Common myeloid progenitor, CD34-positive (primary cell): ENCODE data around the gene ABI3BP.

Experiments used
- CTCF ChIA-PET: fragments of 350-600 bp; sonication (Branson Sonifier 250); formaldehyde crosslinking; loops from one replicate; lab custom pipeline; 2021; ENCODE audit warnings: antibody characterized with exemption; lab: Charles Lee
- POLR2A ChIA-PET: fragments of 350-600 bp; sonication (Branson Sonifier 250); formaldehyde crosslinking; loops from one replicate; lab custom pipeline; 2021; ENCODE audit warnings: antibody characterized with exemption; lab: Charles Lee
- DNase-seq, 3 donors: peaks; one replicate each; pipeline versions ENCODE4 v3.0.0 to v3.0.0-alpha.2; 2013
- H3K27ac ChIP-seq, 2 experiments: 1 replicate in 1 of 2; 2 replicates in 1 of 2; pipeline ENCODE4 v1.7.0; 2013; ENCODE audit warnings: inconsistent platforms in 2 of 2, low read length in 2 of 2, mild to moderate bottlenecking in 2 of 2, low read depth in 1 of 2, moderate library complexity in 1 of 2; ENCODE audit not compliant: severe bottlenecking in 2 of 2, insufficient read depth in 1 of 2, poor library complexity in 1 of 2
- H3K27me3 ChIP-seq, 5 experiments: replicated peaks in 2 of 5; 1 replicate in 3 of 5; 2 replicates in 2 of 5; pipeline versions ENCODE4 v1.6.1 to v1.7.0; 2013; ENCODE audit warnings: low read length in 4 of 5, mild to moderate bottlenecking in 2 of 5, moderate library complexity in 2 of 5, inconsistent platforms in 1 of 5; ENCODE audit not compliant: insufficient read depth in 5 of 5, control insufficient read depth in 4 of 5
- H3K36me3 ChIP-seq, 4 experiments: 1 replicate in 2 of 4; 2 replicates in 2 of 4; pipeline versions ENCODE4 v1.6.1 to v1.7.0; 2013; ENCODE audit warnings: low read length in 3 of 4, control low read depth in 1 of 4, mild to moderate bottlenecking in 1 of 4; ENCODE audit not compliant: control insufficient read depth in 4 of 4, insufficient read depth in 4 of 4
- H3K4me1 ChIP-seq, 4 experiments: 1 replicate in 3 of 4; 2 replicates in 1 of 4; pipeline versions ENCODE4 v1.6.1 to v1.7.1; 2013; ENCODE audit warnings: low read length in 3 of 4, mild to moderate bottlenecking in 3 of 4, control low read depth in 1 of 4, inconsistent platforms in 1 of 4, moderate library complexity in 1 of 4; ENCODE audit not compliant: control insufficient read depth in 4 of 4, insufficient read depth in 4 of 4; ENCODE audit errors: control extremely low read depth in 1 of 4
- H3K4me3 ChIP-seq, 7 experiments: 1 replicate in 4 of 7; 2 replicates in 3 of 7; pipeline versions ENCODE4 v1.5.1 to v1.7.0; 2013; ENCODE audit warnings: mild to moderate bottlenecking in 7 of 7, low read length in 6 of 7, moderate library complexity in 6 of 7, inconsistent platforms in 2 of 7, low read depth in 2 of 7, control low read depth in 1 of 7; ENCODE audit not compliant: insufficient read depth in 4 of 7, control insufficient read depth in 1 of 7; ENCODE audit errors: extremely low read depth in 1 of 7
- H3K9me3 ChIP-seq, 5 experiments: 1 replicate in 4 of 5; 2 replicates in 1 of 5; pipeline versions ENCODE4 v1.6.1 to v1.7.1; 2013; ENCODE audit warnings: low read length in 4 of 5, mild to moderate bottlenecking in 2 of 5, inconsistent platforms in 1 of 5, low read depth in 1 of 5, moderate library complexity in 1 of 5; ENCODE audit not compliant: control insufficient read depth in 4 of 5, insufficient read depth in 2 of 5; ENCODE audit errors: control extremely low read depth in 1 of 5
- WGBS: methylation state at CpG from one replicate; pipeline ENCODE4 v1.1.5; 2013; ENCODE audit not compliant: insufficient coverage; 5-methylcytosine and 5-hydroxymethylcytosine counted together

The ABI3BP gene

GRCh38 chr3:100852840-100853239 lies 140.4 kb downstream of the ABI3BP start:
- 0% methylated on average over 1 of the region's 3 CpGs for WGBS
- Histone ChIP-seq H3K27me3 (no peaks in the 10 kb centered on the region), H3K36me3 (no peaks in the 10 kb centered on the region), H3K27ac (no peak overlapping the region), H3K4me3 (no peak overlapping the region), H3K9me3 (peaks cover 0 to under 1% (median 0%) of the 10 kb centered on the region in 5 experiments), H3K4me1 (peaks cover 0 to 6% (median under 1%) of the 10 kb centered on the region in 4 experiments)
- CTCF ChIA-PET, result interaction anchor here (0.8 to 1.6 kb wide), 2 partner anchors 40 to 218 kb away, joined by 3 read pairs; no protein-coding TSS in a partner anchor
- peak in 2 of 3 donors; percentile 61 to 78 for DNase-seq
- POLR2A ChIA-PET, result no interaction called here

- POLR2A ChIA-PET, result no interaction called here
- H3K27me3 ChIP-seq, result peaks cover 0 to 3% (median 0%) of the 10 kb centered on the region in 5 experiments
- H3K36me3 ChIP-seq, result no peaks in the 10 kb centered on the region
- CTCF ChIA-PET, result interaction anchor here (1.3 kb wide), 1 partner anchor 12 kb away, joined by 4 read pairs; no protein-coding TSS in a partner anchor
- H3K27ac ChIP-seq, result no peak overlapping the region
- H3K4me1 ChIP-seq, result peaks cover 0 to 6% (median under 1%) of the 10 kb centered on the region in 4 experiments
- H3K9me3 ChIP-seq, result peaks cover 0 to 3% (median 0%) of the 10 kb centered on the region in 5 experiments
- WGBS, result 100% methylated on average over 1 of the region's 2 CpGs
- H3K4me3 ChIP-seq, result no peak overlapping the region
- no peak for DNase-seq
Measured at GRCh38 chr3:100850701-100851100, 142.5 kb downstream of the ABI3BP start.

GRCh38 chr3:100850156-100850555 lies 143.1 kb downstream of the ABI3BP start:
- Histone ChIP-seq H3K27me3 (peaks cover 0 to 3% (median 0%) of the 10 kb centered on the region in 5 experiments), H3K27ac (no peak overlapping the region), H3K4me3 (no peak overlapping the region), H3K9me3 (peaks cover 0 to 3% (median 0%) of the 10 kb centered on the region in 5 experiments), H3K36me3 (no peaks in the 10 kb centered on the region), H3K4me1 (peaks cover 0 to 6% (median under 1%) of the 10 kb centered on the region in 4 experiments)
- no peak for DNase-seq
- ChIA-PET POLR2A (no interaction called here), CTCF (no interaction called here)
- WGBS, result 91% methylated on average over 1 of the region's 3 CpGs

- no peak overlapping the region for H3K27ac ChIP-seq
- WGBS, result 97% methylated on average over 6 of the region's 8 CpGs
- CTCF ChIA-PET, result interaction anchor here (1.7 kb wide), 1 partner anchor 417 kb away, joined by 3 read pairs; no protein-coding TSS in a partner anchor
- peaks cover 2 to 36% (median 8%) of the 10 kb centered on the region in 5 experiments for H3K27me3 ChIP-seq
- POLR2A ChIA-PET, result interaction anchor here (0.6 kb wide), 1 partner anchor 53 kb away, joined by 3 read pairs; no protein-coding TSS in a partner anchor
- no peak overlapping the region for H3K4me3 ChIP-seq
- H3K9me3 ChIP-seq, result peaks cover 0 to 3% (median 0%) of the 10 kb centered on the region in 5 experiments
- DNase-seq, result no peak
- peaks cover 0 to 4% (median 0%) of the 10 kb centered on the region in 4 experiments for H3K4me1 ChIP-seq
- no peaks in the 10 kb centered on the region for H3K36me3 ChIP-seq
Measured at GRCh38 chr3:100844063-100844936, 148.9 kb downstream of the ABI3BP start.

- CTCF ChIA-PET, result interaction anchor here (0.9 kb wide), 1 partner anchor 16 kb away, joined by 3 read pairs; no protein-coding TSS in a partner anchor
Measured at GRCh38 chr3:100838157-100838556, 155.1 kb downstream of the ABI3BP start.

GRCh38 chr3:100836661-100837060 lies 156.6 kb downstream of the ABI3BP start:
- Histone ChIP-seq H3K4me1 (peaks cover 0 to 4% (median 0%) of the 10 kb centered on the region in 4 experiments), H3K4me3 (no peak overlapping the region), H3K36me3 (no peaks in the 10 kb centered on the region), H3K27ac (no peak overlapping the region), H3K27me3 (peaks cover 10 to 69% (median 24%) of the 10 kb centered on the region in 5 experiments), H3K9me3 (peaks cover 0 to 2% (median 0%) of the 10 kb centered on the region in 5 experiments)
- CTCF ChIA-PET, result no interaction called here
- POLR2A ChIA-PET, result interaction anchor here (0.7 kb wide), 1 partner anchor 331 kb away, joined by 3 read pairs; no protein-coding TSS in a partner anchor
- DNase-seq, result no peak
- WGBS, result 100% methylated on average over 1 of the region's 1 CpG

More at GRCh38 chr3:100838157-100838556, 155.1 kb downstream of the ABI3BP start:
- Histone ChIP-seq H3K27ac (no peak overlapping the region), H3K4me1 (peaks cover 0 to 9% (median 0%) of the 10 kb centered on the region in 4 experiments), H3K4me3 (no peak overlapping the region), H3K36me3 (no peaks in the 10 kb centered on the region), H3K9me3 (peaks cover 0 to 2% (median 0%) of the 10 kb centered on the region in 5 experiments), H3K27me3 (peaks cover 10 to 70% (median 21%) of the 10 kb centered on the region in 5 experiments)
- WGBS, result 0% methylated on average over 1 of the region's 2 CpGs
- DNase-seq, result peak; percentile 10 to 52 (median 48)
- POLR2A ChIA-PET, result no interaction called here
